Fibroblast of mammary gland (primary cell): ENCODE results near the gene ADCY1.

Experiments
- DNase-seq: peaks from one replicate; pipeline ENCODE4 v3.0.0-alpha.2; 2010; ENCODE audit warnings: low read depth
- H3K4me3 ChIP-seq: 2 replicates; pipeline ENCODE4 v1.5.1; 2011; ENCODE audit warnings: low read depth, mild to moderate bottlenecking, low read length, moderate library complexity; ENCODE audit not compliant: control insufficient read depth
- CTCF ChIP-seq: conservative IDR thresholded peaks from 2 replicates; pipeline ENCODE4 v1.5.1; 2011; ENCODE audit warnings: low read depth, low read length, inconsistent platforms; ENCODE audit not compliant: control insufficient read depth, insufficient read depth

ADCY1 gene

GRCh38 chr7:45592230-45592991, 18.2 kb downstream of the ADCY1 start:
- DNase-seq, result no peak
- no peak for TF ChIP-seq CTCF
- H3K4me3 ChIP-seq, result no peak overlapping the region

- no peak overlapping the region for H3K4me3 ChIP-seq
- TF ChIP-seq CTCF, result no peak
- no peak for DNase-seq
Measured at GRCh38 chr7:45593121-45593541, 19.0 kb downstream of the ADCY1 start.

GRCh38 chr7:45593877-45594276, 19.7 kb downstream of the ADCY1 start:
- no peak for DNase-seq
- no peak overlapping the region for H3K4me3 ChIP-seq
- no peak for TF ChIP-seq CTCF

GRCh38 chr7:45594745-45595535, 20.8 kb downstream of the ADCY1 start:
- H3K4me3 ChIP-seq, result no peak overlapping the region
- TF ChIP-seq CTCF, result no peak
- no peak for DNase-seq

- TF ChIP-seq CTCF, result no peak
- no peak for DNase-seq
- no peak overlapping the region for H3K4me3 ChIP-seq
Measured at GRCh38 chr7:45595809-45596664, 21.9 kb downstream of the ADCY1 start.

- no peak overlapping the region for H3K4me3 ChIP-seq
- no peak for TF ChIP-seq CTCF
- no peak for DNase-seq
Measured at GRCh38 chr7:45596665-45597095, 22.5 kb downstream of the ADCY1 start.
